GM19452 (cell line): ENCODE measurements around the gene GNA12.

Source experiments
- ATAC-seq: cut with Tn5 transposase; IDR thresholded peaks from one replicate; pipeline ENCODE4 v1.9.1; 2021; ENCODE audit not compliant: unreplicated experiment

The GNA12 gene

DNA sequence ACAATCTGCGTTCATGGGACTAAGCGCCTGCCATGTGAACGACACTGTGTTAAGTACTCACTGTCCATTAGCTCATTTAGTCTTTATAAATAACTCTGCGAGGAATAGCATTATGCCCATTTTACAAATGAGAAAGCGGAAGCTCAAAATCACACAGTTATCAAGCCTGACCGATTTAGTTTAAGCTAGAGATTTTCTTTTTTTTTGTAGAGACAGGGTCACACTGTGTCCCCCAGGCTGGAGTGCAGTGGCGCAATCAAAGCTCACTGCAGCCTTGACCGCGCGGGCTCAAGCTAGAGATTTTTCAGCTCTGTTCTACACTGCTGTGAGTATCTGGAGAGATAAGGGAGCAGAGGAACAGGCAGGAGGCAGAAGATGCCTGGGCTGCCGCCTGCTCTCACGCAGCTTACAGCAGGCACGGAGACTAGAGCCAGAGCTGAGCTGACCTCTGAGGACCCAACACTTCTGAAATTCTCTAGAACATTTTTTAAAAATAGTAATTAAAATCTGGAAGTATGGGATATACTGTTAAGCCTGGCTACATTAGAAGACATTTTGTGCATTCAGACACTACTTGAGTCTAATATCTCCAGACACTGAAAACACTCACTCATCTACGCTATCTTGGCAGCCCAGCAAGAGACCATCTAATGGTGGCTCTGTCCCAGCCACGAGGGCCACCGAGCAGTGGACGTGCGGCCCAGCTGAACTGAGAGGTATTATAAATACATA is 38.7 kb downstream of the GNA12 start:
- no peak for ATAC-seq

DNA sequence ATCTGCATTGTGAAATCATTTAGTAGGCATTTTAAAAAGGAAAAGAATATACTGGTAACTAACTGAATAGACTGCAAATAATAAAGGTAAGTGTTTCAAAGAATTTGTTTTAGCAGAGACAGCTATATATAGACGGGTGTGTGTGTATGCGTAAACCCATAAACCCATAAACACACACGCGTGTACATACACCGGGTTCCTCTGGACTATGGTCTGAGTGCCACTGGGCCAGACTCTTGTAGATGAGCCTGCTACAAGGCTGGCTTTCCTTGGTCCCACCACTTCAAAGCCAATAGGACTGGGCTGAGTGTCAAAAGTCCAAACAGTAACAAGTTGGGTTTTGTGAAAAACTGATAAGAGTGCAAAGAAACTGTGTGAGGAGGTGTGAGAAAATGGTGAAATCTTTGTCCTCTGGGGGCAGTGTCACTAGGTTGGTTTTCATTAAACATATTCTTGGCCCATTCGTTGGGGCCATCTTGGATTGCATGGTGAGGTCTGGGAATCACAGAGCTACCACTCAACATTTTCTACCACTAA is 39.8 kb downstream of the GNA12 start:
- ATAC-seq, result no peak

DNA sequence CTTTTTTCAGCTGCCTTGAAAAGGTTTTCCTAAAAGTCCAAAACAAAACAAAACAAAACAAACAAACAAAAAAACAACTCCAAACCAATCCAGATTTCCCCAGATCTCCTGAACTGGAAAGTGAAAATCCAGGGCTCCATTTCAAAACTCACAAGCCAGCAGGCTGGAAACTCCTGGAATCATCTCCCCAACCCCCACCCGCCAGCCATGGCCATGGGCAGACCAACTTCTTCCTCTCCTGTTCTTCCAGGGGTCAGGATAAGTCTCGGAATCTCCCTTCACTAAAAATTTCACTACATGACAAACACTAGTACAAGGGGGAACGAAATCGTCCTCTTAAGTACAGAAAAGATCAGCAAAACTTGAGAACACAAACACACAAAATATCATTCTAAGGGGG is 40.4 kb downstream of the GNA12 start:
- ATAC-seq, result no peak

DNA sequence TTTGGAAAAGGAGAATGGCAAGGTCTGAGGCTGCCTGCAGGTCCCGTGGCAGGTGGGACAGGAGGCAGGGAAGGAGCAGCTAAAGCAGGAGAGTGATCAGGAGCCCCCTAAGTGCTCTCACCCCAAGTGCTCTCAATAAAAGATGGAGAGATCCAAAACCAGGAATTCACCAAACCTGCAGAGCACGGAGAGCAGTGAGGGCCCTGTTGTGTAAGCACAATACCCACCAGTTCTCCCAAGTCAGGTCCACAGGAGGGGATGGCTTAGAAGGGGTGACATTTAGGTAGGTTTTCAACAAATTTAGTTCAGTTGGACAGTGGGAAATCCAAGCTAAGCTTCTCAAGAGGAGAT is 40.8 kb downstream of the GNA12 start:
- ATAC-seq, result no peak

DNA sequence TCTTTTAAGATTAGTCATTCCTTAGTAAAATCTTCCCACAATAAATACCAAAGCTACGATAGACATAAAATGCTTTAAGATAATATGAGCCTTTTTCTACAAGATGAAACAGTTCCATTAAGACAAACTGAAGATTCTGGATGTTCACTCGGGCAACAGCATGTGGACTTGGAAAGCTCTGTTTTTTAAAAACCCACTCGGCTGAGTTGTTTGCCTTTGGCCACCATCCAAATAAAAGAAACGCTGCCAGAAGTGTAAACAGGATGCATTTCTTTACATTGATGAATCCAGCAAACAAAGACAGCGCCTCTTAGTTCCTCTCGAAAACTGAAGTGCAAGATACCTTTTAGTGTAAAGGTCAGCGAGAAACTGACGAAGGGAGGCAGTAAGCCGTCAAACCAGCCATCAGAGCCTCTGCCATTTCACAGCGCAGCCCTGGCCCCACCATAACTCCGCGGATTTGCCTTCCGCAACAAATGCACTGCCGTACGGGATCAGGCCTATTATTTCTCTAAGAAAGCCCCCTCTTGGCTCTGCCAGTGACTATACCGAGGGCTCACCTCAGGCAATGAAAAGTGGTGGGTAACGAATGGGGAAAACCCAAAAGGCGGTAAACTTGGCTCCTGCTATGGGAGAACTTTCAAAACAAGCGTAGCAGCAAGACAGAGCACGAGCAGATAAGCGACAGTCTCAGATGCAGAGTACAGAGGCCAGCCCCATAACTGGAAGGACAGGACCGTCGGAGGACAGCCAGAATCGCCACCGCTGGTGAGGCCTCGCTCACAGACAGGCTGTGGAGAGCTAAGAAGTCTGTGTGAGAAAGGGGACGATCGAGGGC is 41.4 kb downstream of the GNA12 start:
- no peak for ATAC-seq

DNA sequence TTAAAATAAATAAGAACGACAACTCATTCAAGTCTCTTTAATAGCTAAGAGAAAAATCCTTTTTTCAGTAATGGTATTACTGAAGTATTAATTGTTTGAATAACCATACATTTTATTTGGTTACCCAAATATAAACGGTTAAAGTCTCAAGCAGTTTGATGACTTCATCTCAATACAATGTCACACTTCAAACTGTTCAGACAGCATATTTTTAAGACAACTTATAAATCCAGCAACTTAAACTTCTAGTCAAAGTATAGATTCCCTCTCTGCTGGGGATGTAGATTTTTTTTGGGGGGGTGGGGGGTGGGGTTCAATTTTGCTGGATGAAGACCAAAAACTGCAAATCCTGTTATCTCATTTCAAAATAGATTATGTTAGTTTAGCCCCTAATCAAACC is 42.0 kb downstream of the GNA12 start:
- no peak for ATAC-seq

DNA sequence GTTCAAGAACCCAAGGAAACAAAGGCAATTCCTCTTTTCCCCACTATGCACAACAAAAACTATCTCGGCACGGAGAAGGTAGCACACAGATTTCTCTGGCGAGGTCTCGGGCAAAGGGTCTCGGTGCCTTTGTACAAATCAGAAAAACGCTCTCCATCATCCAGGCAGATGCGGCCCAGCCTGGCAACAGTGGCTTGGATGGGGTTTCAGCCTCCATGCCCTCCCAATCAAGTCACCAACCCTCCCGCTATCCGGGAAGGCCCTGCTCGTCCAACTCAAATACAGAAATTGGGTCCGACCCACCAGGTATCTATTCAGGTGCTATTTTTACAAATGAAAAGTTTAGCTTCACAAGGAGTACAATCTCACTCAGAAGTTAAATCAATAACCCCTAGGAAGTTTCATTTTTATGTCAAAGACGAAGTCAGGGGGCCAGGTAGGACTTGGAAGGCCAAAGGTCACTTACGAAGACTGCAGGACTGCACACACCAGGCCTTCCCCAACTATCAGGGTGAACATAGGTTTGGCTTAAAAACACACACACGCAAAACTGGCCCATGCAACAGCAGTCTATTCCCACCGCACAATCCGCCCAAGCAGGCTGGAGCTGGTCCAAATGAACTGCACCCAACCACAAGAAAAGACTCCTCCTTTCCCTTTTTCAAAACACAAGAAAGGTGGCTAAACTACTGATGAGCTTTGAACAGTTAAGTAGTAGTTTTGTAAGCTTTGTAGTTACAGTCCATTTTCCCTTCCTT is 43.0 kb downstream of the GNA12 start:
- no peak for ATAC-seq

DNA sequence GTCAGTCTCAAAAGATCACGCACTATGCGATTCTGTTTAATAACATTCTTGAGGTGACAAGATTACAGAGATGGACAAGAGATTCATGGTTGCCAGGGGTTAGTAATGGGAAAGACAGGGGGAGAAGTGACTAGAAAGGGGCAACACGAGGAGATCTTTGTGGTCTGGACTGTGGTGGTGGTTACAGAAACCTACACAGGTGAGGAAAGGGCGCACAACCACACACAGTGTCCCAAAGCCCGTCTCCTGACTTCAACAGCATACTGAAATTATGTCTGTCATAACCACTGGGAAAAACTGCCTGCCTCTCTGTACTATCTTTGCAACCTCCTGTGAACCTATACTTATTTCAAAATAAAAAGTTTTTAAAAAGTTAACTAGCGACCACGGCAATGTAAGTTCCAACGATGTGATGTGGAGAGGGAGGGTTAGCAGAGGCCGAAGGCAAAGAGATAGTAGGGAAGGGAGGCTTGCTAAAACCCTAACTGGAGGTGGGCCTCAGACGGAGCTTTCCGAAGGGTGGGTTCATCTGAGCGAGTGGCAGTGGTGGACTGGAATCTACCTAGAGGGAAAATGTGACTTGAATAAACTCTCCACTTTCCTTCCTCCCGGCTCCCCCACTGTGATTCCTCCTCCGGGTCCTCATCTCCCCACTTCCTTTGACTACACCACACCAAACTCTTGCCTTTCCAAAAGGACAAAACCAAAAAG is 43.7 kb downstream of the GNA12 start:
- no peak for ATAC-seq

DNA sequence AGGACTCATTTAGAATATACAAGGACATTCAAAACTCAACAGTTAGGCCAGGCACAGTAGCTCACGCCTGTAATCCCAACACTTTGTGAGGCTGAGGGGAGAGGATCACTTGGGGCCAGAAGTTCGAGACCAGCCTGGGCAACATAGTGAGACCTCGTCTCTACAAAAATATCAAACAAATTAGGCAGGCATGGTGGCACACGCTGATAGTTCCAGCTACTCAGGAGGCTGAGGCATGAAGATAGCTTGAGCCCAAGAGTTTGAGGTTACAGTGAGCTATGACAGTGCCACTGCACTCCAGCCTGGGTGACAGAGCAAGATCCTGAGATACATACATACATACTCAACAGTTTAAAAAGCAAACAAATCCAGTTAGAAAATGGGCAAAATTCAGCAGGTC is 44.9 kb downstream of the GNA12 start:
- ATAC-seq, result no peak

DNA sequence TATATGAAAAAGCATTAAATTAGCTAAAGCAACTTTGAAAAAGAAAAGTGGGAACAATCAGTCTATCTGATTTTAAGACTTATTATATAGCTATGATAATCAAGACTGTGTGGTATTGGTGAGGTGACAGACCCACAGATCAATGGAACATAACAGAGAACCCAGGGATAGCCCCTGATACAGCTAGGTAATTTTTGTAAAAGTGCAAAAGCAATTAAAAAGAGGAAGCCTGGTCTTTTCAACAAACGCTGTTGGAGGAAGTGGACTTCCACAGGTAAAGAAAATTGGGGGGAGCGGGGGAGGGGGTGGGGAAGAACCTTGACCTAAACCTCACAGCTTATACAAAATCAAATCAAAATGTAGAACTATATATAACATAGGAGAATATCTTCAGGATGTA is 45.4 kb downstream of the GNA12 start:
- ATAC-seq, result no peak

DNA sequence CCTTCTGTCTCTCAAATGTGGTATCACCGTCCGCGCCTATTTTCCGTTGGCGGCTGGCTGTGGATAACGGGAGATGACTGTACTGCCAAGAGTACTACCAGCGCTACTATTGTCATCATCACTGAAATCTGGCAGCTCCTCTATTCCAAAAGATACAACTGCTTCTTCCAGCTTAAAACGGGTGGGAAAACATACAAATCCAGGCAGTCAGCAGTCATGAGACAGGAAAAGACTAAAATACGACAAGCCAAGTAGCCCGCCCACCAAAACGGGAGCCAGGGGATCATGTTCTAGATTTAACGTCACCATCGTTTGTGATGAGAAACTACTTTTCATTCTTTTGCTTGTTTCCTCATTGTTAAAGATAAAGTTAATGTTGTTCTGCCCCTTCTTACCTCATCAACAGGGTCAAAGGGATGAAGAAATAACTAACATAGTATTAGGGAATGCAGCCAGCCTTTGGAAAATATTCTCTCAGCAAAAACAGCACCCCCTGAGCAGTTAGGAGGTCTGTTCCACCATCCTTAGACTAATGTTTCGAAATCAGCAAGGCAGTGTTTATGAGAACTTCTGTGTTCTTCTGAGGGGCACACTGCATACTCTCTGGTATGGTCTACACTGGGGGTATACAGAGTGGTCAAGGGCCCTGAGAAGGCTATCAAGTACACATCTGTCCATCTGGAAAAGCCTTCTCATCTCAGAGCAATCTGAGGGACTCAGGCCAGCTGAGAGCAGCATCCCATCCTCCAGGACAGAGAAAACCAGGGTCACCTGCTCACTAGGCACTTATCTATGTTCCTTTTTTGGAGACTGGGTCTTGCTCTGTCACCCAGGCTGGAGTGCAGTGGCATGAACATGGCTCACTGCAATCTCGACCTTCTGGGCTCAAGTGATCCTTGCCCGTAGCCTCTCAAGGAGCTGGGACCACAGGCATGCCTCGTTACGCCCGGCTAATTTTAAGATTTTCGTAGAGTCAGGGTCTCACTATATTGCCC is 47.5 kb downstream of the GNA12 start:
- no peak for ATAC-seq

DNA sequence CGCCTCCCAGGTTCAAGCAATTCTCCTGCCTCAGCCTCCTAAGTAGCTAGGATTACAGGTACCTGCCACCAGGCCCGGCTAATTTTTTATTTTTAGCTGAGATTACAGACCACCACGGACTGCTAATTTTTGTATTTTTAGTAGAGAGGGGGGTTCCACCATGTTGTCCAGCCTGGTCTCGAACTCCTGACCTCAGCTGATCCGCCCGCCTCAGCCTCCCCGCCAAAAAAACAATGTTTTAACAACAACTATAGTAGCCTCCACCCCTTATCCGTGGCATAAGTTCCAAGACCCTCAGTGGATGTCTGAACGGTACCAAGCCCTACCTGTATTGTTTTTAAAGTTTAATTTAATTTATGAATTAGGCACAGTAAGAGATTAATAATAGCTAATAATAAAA is 48.2 kb downstream of the GNA12 start:
- ATAC-seq, result no peak

DNA sequence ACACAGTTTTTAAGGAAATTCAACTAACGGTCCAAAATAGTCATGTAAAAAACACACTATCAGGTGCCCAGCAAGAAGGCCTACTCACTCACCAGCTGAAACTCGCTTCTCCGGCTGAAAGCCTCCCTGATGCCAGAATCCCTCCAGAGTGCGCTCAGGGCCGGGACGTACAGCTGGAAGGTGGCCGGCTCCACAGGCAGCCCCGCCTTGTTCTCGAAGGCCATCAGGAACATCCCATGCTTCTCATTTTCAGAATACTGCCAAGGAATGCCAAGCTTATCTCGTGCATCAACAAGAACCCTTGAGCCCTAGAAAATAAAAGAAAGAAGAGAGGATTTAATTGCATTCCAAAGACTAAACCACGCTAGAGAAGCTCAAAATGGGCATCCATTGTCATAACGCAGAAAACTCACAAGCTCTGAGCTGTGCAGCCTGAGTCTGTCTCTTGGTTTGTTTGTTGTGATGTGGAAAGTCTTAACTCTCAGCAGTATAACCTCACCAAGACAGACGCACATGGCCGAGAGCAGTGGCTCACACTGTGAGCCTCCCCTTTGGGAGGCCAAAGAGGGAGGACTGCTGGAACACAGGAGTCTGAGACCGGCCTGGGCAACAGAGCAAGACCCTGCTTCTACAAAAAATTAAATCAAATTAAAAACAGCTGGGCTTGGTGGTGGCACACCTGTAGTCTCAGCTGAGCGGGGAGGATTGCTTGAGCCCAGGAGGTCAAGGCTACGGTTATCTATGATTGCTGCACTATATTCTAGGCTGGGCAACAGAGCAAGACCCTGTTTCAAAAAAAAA is 49.1 kb downstream of the GNA12 start:
- no peak for ATAC-seq

DNA sequence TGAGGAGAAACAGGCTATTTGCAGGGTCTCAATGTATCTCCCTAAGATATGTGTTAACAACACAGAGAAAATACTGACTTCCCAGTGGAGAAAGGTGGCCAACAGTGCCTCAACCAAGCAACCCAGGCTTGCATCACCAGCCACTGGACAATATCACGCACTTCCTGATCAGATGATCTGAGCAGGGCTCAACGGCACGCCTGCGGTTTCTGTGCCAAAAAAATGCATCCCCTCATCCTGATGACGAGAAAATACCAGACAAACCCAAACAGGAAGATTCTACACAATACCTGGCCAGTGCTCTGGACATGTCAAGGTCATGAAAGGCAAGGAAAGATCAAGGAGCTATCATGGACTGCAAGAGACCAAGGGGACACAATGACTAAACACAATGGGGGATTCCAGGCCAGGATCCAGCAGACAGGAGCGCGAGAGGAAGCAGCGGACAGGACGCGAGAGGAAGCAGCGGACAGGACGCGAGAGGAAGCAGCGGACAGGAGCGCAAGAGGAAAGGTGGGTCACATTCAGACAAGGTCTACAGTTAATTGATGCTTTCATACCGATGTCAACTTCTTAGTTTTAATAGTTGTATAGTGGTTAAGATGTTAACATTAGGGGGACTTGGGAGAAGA is 51.1 kb downstream of the GNA12 start:
- ATAC-seq, result no peak

DNA sequence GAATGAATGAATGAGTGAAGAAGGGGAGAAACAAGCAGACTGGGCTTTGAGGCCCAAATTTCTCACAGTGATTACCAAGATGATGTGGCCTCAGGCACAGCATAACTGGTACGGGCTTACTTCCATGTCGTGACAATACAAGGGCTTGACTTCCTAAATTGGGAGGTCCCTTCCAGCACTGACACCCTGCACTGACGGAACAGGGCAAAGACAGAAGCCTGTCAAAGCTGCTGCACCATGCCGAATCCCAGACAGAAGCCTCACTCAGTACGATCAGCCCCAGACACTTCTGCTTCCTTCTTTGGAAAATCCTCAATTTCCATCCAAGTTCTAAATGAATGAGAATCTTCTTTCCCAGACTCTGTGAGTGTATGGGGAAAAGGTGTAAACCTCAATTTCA is 51.9 kb downstream of the GNA12 start:
- ATAC-seq, result no peak

DNA sequence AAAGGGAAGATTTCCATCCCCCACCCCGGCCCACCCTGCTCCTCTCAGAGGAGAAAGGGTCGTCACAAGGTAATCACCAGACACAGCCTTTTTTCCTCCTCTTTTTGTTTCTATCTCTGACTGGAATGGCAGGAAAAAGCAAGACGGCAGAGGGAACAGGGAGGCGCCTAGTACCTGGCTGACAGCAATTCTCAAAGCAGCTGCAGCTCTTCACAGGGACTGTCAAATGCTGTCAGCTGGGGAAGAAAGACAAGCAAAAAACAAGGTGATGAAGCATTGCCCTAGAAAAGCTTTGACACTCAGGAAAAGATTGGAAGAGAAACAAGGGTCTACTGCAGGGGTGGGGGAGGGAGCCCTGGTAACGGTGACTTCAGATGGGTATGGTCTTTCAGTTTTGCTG is 52.7 kb downstream of the GNA12 start:
- no peak for ATAC-seq

DNA sequence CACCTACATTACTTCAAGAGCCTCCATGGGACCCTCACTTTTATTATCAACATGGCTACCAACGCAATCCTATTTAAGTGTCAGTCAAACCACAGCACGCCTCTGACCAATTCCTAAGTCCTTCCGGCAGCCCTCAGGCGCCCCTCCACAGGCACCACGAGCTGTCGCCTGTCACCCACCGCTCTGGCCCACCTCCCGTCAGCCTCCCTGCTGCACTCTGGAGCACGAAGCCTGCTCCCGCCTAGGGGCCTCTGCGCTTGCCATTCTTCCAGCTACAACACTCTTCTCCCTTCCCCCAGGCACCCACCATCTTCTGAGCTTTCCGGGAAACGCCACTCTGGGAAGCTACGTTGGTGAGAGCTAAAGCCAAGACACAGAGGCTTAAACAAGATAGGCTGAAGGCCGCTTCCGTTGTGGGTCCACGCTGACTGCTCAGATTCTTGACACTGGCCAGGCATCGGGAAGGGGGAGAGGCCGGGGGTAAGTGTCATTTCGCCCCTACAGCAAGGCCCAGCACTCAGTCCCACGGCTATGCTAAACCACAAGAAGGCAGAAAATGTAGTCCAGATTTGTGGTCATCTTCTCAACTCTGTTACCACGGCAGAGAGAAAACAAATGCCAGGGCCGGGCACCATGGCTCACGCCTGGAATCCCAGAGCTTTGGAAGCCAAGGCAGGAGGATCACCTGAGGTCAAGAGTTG is 56.7 kb downstream of the GNA12 start:
- no peak for ATAC-seq

DNA sequence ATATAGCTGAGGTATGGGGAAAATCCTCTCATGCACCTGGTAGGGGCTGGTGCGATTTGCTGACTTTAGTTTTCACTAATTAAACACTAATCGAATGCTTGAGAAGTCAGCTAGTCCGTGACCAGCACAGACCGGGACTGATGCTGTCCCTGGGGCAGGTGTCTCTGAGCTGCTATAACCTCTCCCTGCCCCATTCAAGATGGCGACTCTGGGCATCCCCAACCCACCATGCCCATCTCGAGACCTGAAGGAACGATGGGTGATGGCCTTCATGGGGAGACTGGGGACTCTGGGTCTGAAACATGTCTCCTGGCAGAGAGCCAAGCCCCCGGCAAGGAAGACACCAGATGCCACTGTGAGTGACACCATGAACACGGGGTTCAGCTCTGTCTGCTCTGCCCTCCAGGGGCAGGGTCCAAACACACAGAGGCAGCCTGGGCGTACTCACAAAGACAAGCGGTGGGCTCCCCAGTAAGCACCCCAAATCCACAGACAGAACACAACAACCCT is 57.4 kb downstream of the GNA12 start:
- ATAC-seq, result no peak
